SU-DHL-6 (cell line): ENCODE results near the gene ABTB2.
"Not testable (repeated sequence)": the region's sequence is repeated elsewhere in the genome, so short reads cannot be mapped to it uniquely, and the experiment has no call there.

Experiments
- H2AFZ ChIP-seq: fragments of 200-600 bp; sonication (generic); 2 replicates; pipeline ENCODE4 v1.6.1; 2014; ENCODE audit warnings: low read depth, mild to moderate bottlenecking, moderate library complexity, mixed read lengths, antibody characterized with exemption, low read length; ENCODE audit not compliant: severe bottlenecking
- H3F3A ChIP-seq: fragments of 200-600 bp; shearing (Covaris generic); 2 replicates; pipeline ENCODE4 v1.6.0; 2016; ENCODE audit warnings: antibody characterized with exemption, mild to moderate bottlenecking; ENCODE audit not compliant: insufficient read depth
- H3K27ac ChIP-seq: fragments of 200-600 bp; sonication (generic); 2 replicates; pipeline ENCODE4 v1.5.1; 2016; ENCODE audit warnings: low read depth, mild to moderate bottlenecking, low read length, moderate library complexity, mixed read lengths
- H3K27me3 ChIP-seq: fragments of 200-600 bp; sonication (generic), shearing (Covaris generic); 2 replicates; pipeline ENCODE4 v1.6.0; 2014; ENCODE audit warnings: mild to moderate bottlenecking, low read length
- H3K36me3 ChIP-seq: fragments of 200-600 bp; sonication (generic); 2 replicates; pipeline ENCODE4 v1.6.1; 2014; ENCODE audit warnings: mild to moderate bottlenecking, low read length, mixed read lengths
- H3K4me2 ChIP-seq: fragments of 300-600, 200-600 bp; shearing (Covaris generic), sonication (generic); 2 replicates; pipeline ENCODE4 v1.6.0; 2014; ENCODE audit warnings: low read length, low read depth, mild to moderate bottlenecking; ENCODE audit not compliant: poor library complexity, severe bottlenecking
- H3K4me3 ChIP-seq: fragments of 200-600 bp; sonication (generic); 2 replicates; pipeline ENCODE4 v1.5.1; 2014; ENCODE audit warnings: antibody characterized with exemption, low read length, mild to moderate bottlenecking, mixed read lengths; ENCODE audit not compliant: insufficient read depth, poor library complexity, severe bottlenecking
- H3K79me2 ChIP-seq: fragments of 200-600 bp; sonication (generic); 2 replicates; pipeline ENCODE4 v1.6.1; 2014; ENCODE audit warnings: mild to moderate bottlenecking, low read length, moderate library complexity; ENCODE audit not compliant: insufficient read depth
- H3K9ac ChIP-seq: fragments of 200-600 bp; sonication (generic); 2 replicates; pipeline ENCODE4 v1.7.0; 2014; ENCODE audit warnings: mild to moderate bottlenecking, low read length
- H3K9me2 ChIP-seq: fragments of 200-600 bp; sonication (generic); replicated peaks from 2 replicates; pipeline ENCODE4 v1.6.1; 2014; ENCODE audit warnings: low read length; ENCODE audit not compliant: insufficient read depth
- H3K9me3 ChIP-seq: fragments of 200-600 bp; sonication (generic); 2 replicates; pipeline ENCODE4 v1.6.1; 2014; ENCODE audit warnings: low read length, mixed read lengths; ENCODE audit not compliant: insufficient read depth
- H4K20me1 ChIP-seq: fragments of 200-600 bp; sonication (generic); 2 replicates; pipeline ENCODE4 v1.6.1; 2014; ENCODE audit warnings: low read depth, mild to moderate bottlenecking, antibody characterized with exemption, low read length, moderate library complexity, mixed read lengths
- CTCF ChIP-seq: fragments of 200-600 bp; sonication (generic); IDR thresholded peaks from one replicate; pipeline ENCODE4 v1.5.1; 2017; ENCODE audit warnings: antibody characterized with exemption, mild to moderate bottlenecking, low read length, moderate library complexity; ENCODE audit not compliant: insufficient read depth, poor library complexity, severe bottlenecking
- EZH2phosphoT487 ChIP-seq: fragments of 200-600 bp; sonication (generic), shearing (Covaris generic); conservative IDR thresholded peaks from 2 replicates; pipeline ENCODE4 v1.6.1; 2018; ENCODE audit warnings: mild to moderate bottlenecking, antibody characterized with exemption, low read length, moderate library complexity, mixed read lengths

The ABTB2 gene

DNA sequence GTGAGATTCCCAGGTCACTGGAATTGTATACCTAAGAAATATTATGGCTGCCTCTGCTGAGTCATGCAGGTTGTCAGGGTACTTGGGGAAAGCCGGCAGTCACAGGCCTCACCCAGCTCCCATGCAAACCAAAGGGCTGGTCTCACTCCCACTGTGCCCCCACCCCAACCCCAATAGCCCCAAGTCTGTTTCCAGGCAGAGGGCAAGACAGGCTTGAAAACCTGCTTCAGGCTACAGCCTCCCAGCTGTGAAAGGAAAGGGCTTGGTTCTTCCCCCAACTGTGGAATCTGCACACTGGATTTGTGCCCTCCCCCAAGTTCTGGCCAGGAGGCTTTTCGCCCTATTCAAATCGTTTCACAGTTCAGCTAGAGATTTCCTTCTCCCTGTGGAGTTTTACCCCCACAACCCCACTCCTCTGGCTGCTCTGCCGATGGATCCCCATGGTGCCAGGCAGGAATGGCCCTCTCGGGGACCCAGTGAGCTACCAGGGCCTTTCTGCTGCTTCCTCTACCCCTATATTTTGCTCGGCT, 37.0 kb upstream of the ABTB2 start:
- Histone ChIP-seq H3K9me3 (no peaks in the 10 kb centered on the region), H3K27ac (no peak overlapping the region), H4K20me1 (no peaks in the 10 kb centered on the region), H3K4me3 (no peak overlapping the region), H3K79me2 (no peaks in the 10 kb centered on the region), H3K36me3 (no peaks in the 10 kb centered on the region), H3K4me2 (no peak overlapping the region), H3K9ac (no peak overlapping the region), H3F3A (no peaks in the 10 kb centered on the region), H2AFZ (no peak overlapping the region), H3K27me3 (no peaks in the 10 kb centered on the region), H3K9me2 (no peaks in the 10 kb centered on the region)
- TF ChIP-seq EZH2phosphoT487 (no peak), CTCF (no peak)

GRCh38 chr11:34387653-34388052, 29.8 kb upstream of the ABTB2 start:
- no peaks in the 10 kb centered on the region for H4K20me1 ChIP-seq
- no peaks in the 10 kb centered on the region for H3K79me2 ChIP-seq

GRCh38 chr11:34386356-34386755, 28.5 kb upstream of the ABTB2 start:
- not testable (repeated sequence) for H3K9ac ChIP-seq, H2AFZ ChIP-seq, H3K9me2 ChIP-seq, H3K79me2 ChIP-seq, H3K4me3 ChIP-seq, H3K9me3 ChIP-seq, H4K20me1 ChIP-seq, H3K27me3 ChIP-seq, H3K27ac ChIP-seq, H3K4me2 ChIP-seq, H3F3A ChIP-seq, H3K36me3 ChIP-seq

More at GRCh38 chr11:34387653-34388052, 29.8 kb upstream of the ABTB2 start:
- Histone ChIP-seq H3K9me3 (no peaks in the 10 kb centered on the region), H3F3A (no peaks in the 10 kb centered on the region), H3K4me3 (no peak overlapping the region), H2AFZ (no peak overlapping the region), H3K4me2 (no peak overlapping the region), H3K27ac (no peak overlapping the region), H3K9ac (no peak overlapping the region), H3K27me3 (no peaks in the 10 kb centered on the region), H3K36me3 (no peaks in the 10 kb centered on the region), H3K9me2 (no peaks in the 10 kb centered on the region)
- TF ChIP-seq EZH2phosphoT487 (no peak), CTCF (no peak)

- Histone ChIP-seq H3K4me2 (no peak overlapping the region), H3K9ac (no peak overlapping the region), H3F3A (no peaks in the 10 kb centered on the region), H2AFZ (no peak overlapping the region), H4K20me1 (no peaks in the 10 kb centered on the region), H3K4me3 (no peak overlapping the region), H3K79me2 (no peaks in the 10 kb centered on the region), H3K27me3 (no peaks in the 10 kb centered on the region), H3K27ac (no peak overlapping the region), H3K36me3 (no peaks in the 10 kb centered on the region), H3K9me3 (no peaks in the 10 kb centered on the region), H3K9me2 (no peaks in the 10 kb centered on the region)
- TF ChIP-seq CTCF (no peak), EZH2phosphoT487 (no peak)
These were observed 24.9 kb upstream of the ABTB2 start for GRCh38 chr11:34382532-34383276.
